GM18951 (cell line): Measurements from ENCODE around the gene ANGPT4.
A peak's percentile ranks its signal among the peaks of the same experiment; 100 is the strongest.

Experiments
- POLR2A ChIP-seq: IDR thresholded peaks from 4 replicates; pipeline ENCODE4 v1.6.1; 2011; ENCODE audit warnings: mild to moderate bottlenecking; ENCODE audit not compliant: insufficient read length, insufficient read depth; ENCODE audit errors: extremely low read depth
- in situ Hi-C: fragments of 300-500 bp; cut with MboI; formaldehyde crosslinking; loops from one replicate; pipeline ENCODE4 v1.12.0; 2022; ENCODE audit warnings: low sequenced_read_pairs, mixed read lengths, inconsistent platforms; ENCODE audit not compliant: unreplicated experiment

The ANGPT4 gene

GRCh38 chr20:845941-846893, 69.9 kb downstream of the ANGPT4 start:
- no peak for TF ChIP-seq POLR2A
- in situ Hi-C loops, result no loop called here

GRCh38 chr20:845226-845868, 70.8 kb downstream of the ANGPT4 start:
- in situ Hi-C loops, result no loop called here
- no peak for TF ChIP-seq POLR2A

- in situ Hi-C loops, result no loop called here
- TF ChIP-seq POLR2A, result no peak
Measured at GRCh38 chr20:844473-845225, 71.5 kb downstream of the ANGPT4 start.

GRCh38 chr20:843912-844311, 72.2 kb downstream of the ANGPT4 start:
- in situ Hi-C loops, result no loop called here
- no peak for TF ChIP-seq POLR2A

- in situ Hi-C loops, result no loop called here
- TF ChIP-seq POLR2A, result no peak
Measured at GRCh38 chr20:842547-842940, 73.6 kb downstream of the ANGPT4 start.

GRCh38 chr20:841568-842546, 74.3 kb downstream of the ANGPT4 start:
- no peak for TF ChIP-seq POLR2A
- in situ Hi-C loops, result no loop called here

- in situ Hi-C loops, result no loop called here
- TF ChIP-seq POLR2A, result peak; percentile 12
Measured at GRCh38 chr20:840858-841567, 75.1 kb downstream of the ANGPT4 start.

- TF ChIP-seq POLR2A, result no peak
- in situ Hi-C loops, result no loop called here
Measured at GRCh38 chr20:840503-840857, 75.7 kb downstream of the ANGPT4 start.

GRCh38 chr20:839626-840025, 76.5 kb downstream of the ANGPT4 start:
- TF ChIP-seq POLR2A, result no peak
- in situ Hi-C loops, result no loop called here

- TF ChIP-seq POLR2A, result no peak
- in situ Hi-C loops, result no loop called here
Measured at GRCh38 chr20:839015-839414, 77.1 kb downstream of the ANGPT4 start.

GRCh38 chr20:836190-836589, 79.9 kb downstream of the ANGPT4 start:
- no peak for TF ChIP-seq POLR2A
- in situ Hi-C loops, result no loop called here

- in situ Hi-C loops, result no loop called here
- TF ChIP-seq POLR2A, result no peak
Measured at GRCh38 chr20:835608-836045, 80.5 kb downstream of the ANGPT4 start.

GRCh38 chr20:834151-834746, 81.9 kb downstream of the ANGPT4 start:
- TF ChIP-seq POLR2A, result no peak
- in situ Hi-C loops, result no loop called here
